GM06990 (cell line): ENCODE measurements around the gene SAE1.
A peak's percentile ranks its signal among the peaks of the same experiment; 100 is the strongest.

Experiments
- DNase-seq: peaks from one replicate; pipeline ENCODE4 v3.0.0-alpha.2; 2011; ENCODE audit not compliant: insufficient read length; ENCODE audit errors: extremely low read depth
- H3K27me3 ChIP-seq: replicated peaks from 2 replicates; pipeline ENCODE4 v1.6.0; 2011; ENCODE audit warnings: low read length; ENCODE audit not compliant: control insufficient read depth, insufficient read depth
- H3K36me3 ChIP-seq: 2 replicates; pipeline ENCODE4 v1.5.1; 2011; ENCODE audit warnings: low read length; ENCODE audit not compliant: control insufficient read depth, insufficient read depth
- H3K4me3 ChIP-seq: replicated peaks from 2 replicates; pipeline ENCODE4 v1.5.1; 2011; ENCODE audit warnings: low read depth, mild to moderate bottlenecking, control low read depth, low read length
- TF ChIP-seq, protein P1 (sequence below): IDR thresholded peaks from 2 replicates; pipeline ENCODE4 v1.5.1; 2011; ENCODE audit warnings: low read length, control low read depth, mild to moderate bottlenecking, inconsistent platforms; ENCODE audit not compliant: insufficient read depth, poor library complexity, severe bottlenecking

Gene SAE1

GRCh38 chr19:47240556-47240955 lies 109.9 kb downstream of the SAE1 start:
- TF ChIP-seq, protein P1, sequence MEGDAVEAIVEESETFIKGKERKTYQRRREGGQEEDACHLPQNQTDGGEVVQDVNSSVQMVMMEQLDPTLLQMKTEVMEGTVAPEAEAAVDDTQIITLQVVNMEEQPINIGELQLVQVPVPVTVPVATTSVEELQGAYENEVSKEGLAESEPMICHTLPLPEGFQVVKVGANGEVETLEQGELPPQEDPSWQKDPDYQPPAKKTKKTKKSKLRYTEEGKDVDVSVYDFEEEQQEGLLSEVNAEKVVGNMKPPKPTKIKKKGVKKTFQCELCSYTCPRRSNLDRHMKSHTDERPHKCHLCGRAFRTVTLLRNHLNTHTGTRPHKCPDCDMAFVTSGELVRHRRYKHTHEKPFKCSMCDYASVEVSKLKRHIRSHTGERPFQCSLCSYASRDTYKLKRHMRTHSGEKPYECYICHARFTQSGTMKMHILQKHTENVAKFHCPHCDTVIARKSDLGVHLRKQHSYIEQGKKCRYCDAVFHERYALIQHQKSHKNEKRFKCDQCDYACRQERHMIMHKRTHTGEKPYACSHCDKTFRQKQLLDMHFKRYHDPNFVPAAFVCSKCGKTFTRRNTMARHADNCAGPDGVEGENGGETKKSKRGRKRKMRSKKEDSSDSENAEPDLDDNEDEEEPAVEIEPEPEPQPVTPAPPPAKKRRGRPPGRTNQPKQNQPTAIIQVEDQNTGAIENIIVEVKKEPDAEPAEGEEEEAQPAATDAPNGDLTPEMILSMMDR: no peak
- no peak for DNase-seq
- Histone ChIP-seq H3K27me3 (no peaks in the 10 kb centered on the region; the same call in 1 of the 2 replicates), H3K36me3 (no peaks in the 10 kb centered on the region), H3K4me3 (no peak overlapping the region)

GRCh38 chr19:47240996-47241918 lies 110.6 kb downstream of the SAE1 start:
- peak; percentile 81 for DNase-seq
- TF ChIP-seq, protein P1: no peak

DNA sequence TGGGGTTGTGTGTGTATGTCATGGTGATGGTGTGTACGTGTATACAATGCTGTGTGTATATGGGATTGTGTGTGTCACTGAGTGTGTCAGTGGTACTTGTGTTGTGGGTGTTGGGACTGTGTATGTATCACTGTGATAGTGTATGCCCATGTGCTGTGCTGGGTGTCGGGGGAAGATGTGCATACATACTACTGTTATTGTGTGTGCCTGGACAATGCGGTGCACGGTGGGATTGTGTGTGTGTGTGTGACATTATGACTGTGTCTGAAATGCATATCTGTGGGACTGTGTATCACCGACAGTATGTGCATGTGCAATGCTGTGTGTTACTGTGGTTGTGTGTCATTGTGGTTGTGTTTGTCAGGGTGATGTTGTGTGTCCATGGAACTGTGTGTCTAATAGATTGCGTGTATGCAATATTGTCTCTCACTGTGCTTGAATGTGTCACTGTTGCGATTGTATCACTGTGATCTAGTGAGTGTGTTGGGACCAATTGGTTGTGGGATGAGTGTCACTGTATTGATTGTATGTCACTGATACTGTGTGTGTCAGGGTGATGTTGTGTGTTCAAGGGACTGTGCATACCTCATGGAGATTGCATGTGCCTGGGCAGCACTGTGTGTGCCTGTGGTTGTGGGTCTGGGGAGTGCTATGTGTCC lies 111.4 kb downstream of the SAE1 start:
- H3K36me3 ChIP-seq: no peaks in the 10 kb centered on the region
- DNase-seq: no peak
- H3K27me3 ChIP-seq: no peaks in the 10 kb centered on the region; the same call in 1 of the 2 replicates
- TF ChIP-seq, protein P1: no peak
- no peak overlapping the region for H3K4me3 ChIP-seq

More at GRCh38 chr19:47240996-47241918, 110.6 kb downstream of the SAE1 start:
- Histone ChIP-seq H3K4me3 (peak overlapping the region; percentile 3; the same call in 1 of the 2 replicates), H3K27me3 (no peaks in the 10 kb centered on the region; the same call in 1 of the 2 replicates), H3K36me3 (no peaks in the 10 kb centered on the region)

GRCh38 chr19:47243364-47243775 lies 112.7 kb downstream of the SAE1 start:
- DNase-seq: no peak
- Histone ChIP-seq H3K36me3 (no peaks in the 10 kb centered on the region), H3K27me3 (no peaks in the 10 kb centered on the region; the same call in 1 of the 2 replicates), H3K4me3 (peak overlapping the region; percentile 66)
- TF ChIP-seq, protein P1: no peak

DNA sequence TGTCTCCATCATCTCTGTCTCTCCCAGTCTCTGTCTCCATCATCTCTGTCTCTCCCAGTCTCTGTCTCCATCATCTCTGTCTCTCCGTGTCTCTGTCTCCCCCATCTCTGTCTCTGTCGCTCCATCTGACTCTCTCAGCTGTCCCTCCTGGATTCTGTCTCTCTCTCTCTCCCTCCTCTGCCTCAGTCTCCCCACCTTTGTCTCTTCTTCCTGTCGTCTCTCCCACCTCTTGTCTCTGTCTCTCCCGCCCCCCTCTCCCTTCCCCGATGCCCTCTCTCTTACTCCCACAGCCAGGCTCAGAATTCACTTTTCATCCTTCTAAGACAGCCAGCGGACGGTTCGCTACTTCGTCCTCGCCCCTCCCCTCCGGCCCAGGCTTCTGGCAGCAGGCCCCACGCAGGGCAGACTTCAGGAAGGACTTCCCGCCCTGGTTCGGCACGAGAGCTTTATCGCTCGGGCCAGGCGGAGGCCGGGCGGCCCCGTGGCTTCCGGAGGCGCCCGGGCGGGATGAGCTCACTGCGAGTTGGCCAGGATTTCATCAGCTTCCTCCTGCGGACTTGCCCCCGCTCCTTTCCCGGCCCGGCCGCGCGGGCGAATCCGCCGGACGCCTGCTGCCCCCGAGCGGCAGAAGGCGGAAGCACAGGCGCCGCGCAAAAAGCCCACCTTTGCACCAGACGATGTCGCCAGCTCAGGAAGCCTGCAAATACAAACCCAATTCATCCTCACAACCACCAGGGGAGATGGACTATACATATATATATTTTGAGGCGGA lies 113.3 kb downstream of the SAE1 start:
- TF ChIP-seq, protein P1: peak; percentile 96
- Histone ChIP-seq H3K4me3 (peak overlapping the region; percentile 66), H3K27me3 (no peaks in the 10 kb centered on the region; the same call in 1 of the 2 replicates), H3K36me3 (no peaks in the 10 kb centered on the region)
- peak; percentile 98 for DNase-seq
